Measurements from ENCODE around the gene PCDH19. TPM values are rescaled to one million over a fixed set of nuclear protein-coding genes. Genes with fewer than 3 reads are reported as not detected.

PCDH19 gene
- total RNA-seq, 1 experiment from 2014 or later, result 0.04 TPM

- intact Hi-C loops (cut with micrococcal nuclease; ENCODE audit: unreplicated experiment), result no loop called here
- Histone ChIP-seq H3K27ac (no peak overlapping the region), H3K4me2 (no peak overlapping the region), H2AFZ (no peak overlapping the region), H3K36me3 (ENCODE audit: low read depth) (no peaks in the 10 kb centered on the region), H3K4me3 (no peak overlapping the region), H3K27me3 (ENCODE audit: insufficient read depth, low read depth) (no peaks in the 10 kb centered on the region), H3K9me2 (ENCODE audit: insufficient read depth) (no peaks in the 10 kb centered on the region), H3K79me2 (ENCODE audit: low read depth) (no peaks in the 10 kb centered on the region), H4K20me1 (ENCODE audit: insufficient read depth) (no peaks in the 10 kb centered on the region), H3K9me3 (ENCODE audit: insufficient read depth, low read depth) (no peaks in the 10 kb centered on the region), H3F3A (ENCODE audit: insufficient read depth, low read depth) (no peaks in the 10 kb centered on the region), H3K4me1 (replicated peaks; ENCODE audit: insufficient read depth) (no peaks in the 10 kb centered on the region)
- ChIA-PET CTCF (no interaction called here), POLR2A (ENCODE audit: unreplicated experiment) (no interaction called here)
- no peak for DNase-seq
- no TSS peak for BruUV-seq (replicated peaks)
- TF ChIP-seq CTCF (conservative IDR thresholded peaks at IDR 0.05) (no peak), EZH2 (IDR thresholded peaks at IDR 0.05; ENCODE audit: low read depth) (no peak)
These were observed 60.7 kb downstream of the PCDH19 start for GRCh38 chrX:100349391-100349790.

- POLR2A ChIA-PET (ENCODE audit: unreplicated experiment), result no interaction called here
- no peak for DNase-seq
- BruUV-seq (replicated peaks), result no TSS peak
These were observed 68.9 kb downstream of the PCDH19 start for GRCh38 chrX:100341142-100341510.

GRCh38 chrX:100340491-100341141, 69.5 kb downstream of the PCDH19 start:
- intact Hi-C loops (cut with micrococcal nuclease; ENCODE audit: unreplicated experiment), result no loop called here
- Histone ChIP-seq H3K27me3 (ENCODE audit: insufficient read depth, low read depth) (no peaks in the 10 kb centered on the region), H3K9me2 (ENCODE audit: insufficient read depth) (no peaks in the 10 kb centered on the region), H2AFZ (no peak overlapping the region), H3K4me1 (replicated peaks; ENCODE audit: insufficient read depth) (no peaks in the 10 kb centered on the region), H3K27ac (no peak overlapping the region), H3K9me3 (ENCODE audit: insufficient read depth, low read depth) (no peaks in the 10 kb centered on the region), H3K4me3 (no peak overlapping the region), H3K36me3 (ENCODE audit: low read depth) (no peaks in the 10 kb centered on the region), H4K20me1 (ENCODE audit: insufficient read depth) (no peaks in the 10 kb centered on the region), H3K79me2 (ENCODE audit: low read depth) (no peaks in the 10 kb centered on the region), H3K4me2 (no peak overlapping the region), H3F3A (ENCODE audit: insufficient read depth, low read depth) (no peaks in the 10 kb centered on the region)
- BruUV-seq (replicated peaks), result no TSS peak
- TF ChIP-seq EZH2 (IDR thresholded peaks at IDR 0.05; ENCODE audit: low read depth) (no peak), CTCF (conservative IDR thresholded peaks at IDR 0.05) (no peak)
- ChIA-PET POLR2A (ENCODE audit: unreplicated experiment) (no interaction called here), CTCF (no interaction called here)
- no peak for DNase-seq

More at GRCh38 chrX:100341142-100341510, 68.9 kb downstream of the PCDH19 start:
- Histone ChIP-seq H3K27me3 (ENCODE audit: insufficient read depth, low read depth) (no peaks in the 10 kb centered on the region), H3K9me3 (ENCODE audit: insufficient read depth, low read depth) (no peaks in the 10 kb centered on the region), H3K4me3 (no peak overlapping the region), H3K79me2 (ENCODE audit: low read depth) (no peaks in the 10 kb centered on the region), H3K36me3 (ENCODE audit: low read depth) (no peaks in the 10 kb centered on the region), H3K27ac (no peak overlapping the region), H3K9me2 (ENCODE audit: insufficient read depth) (no peaks in the 10 kb centered on the region), H3K4me1 (replicated peaks; ENCODE audit: insufficient read depth) (no peaks in the 10 kb centered on the region), H2AFZ (no peak overlapping the region), H3F3A (ENCODE audit: insufficient read depth, low read depth) (no peaks in the 10 kb centered on the region), H3K4me2 (no peak overlapping the region), H4K20me1 (ENCODE audit: insufficient read depth) (no peaks in the 10 kb centered on the region)
- CTCF ChIA-PET, result no interaction called here
- no peak for TF ChIP-seq EZH2 (IDR thresholded peaks at IDR 0.05; ENCODE audit: low read depth)
- TF ChIP-seq CTCF (conservative IDR thresholded peaks at IDR 0.05), result no peak
- intact Hi-C loops (cut with micrococcal nuclease; ENCODE audit: unreplicated experiment), result no loop called here
